GM21786 (cell line): ENCODE results near the gene ROBO2.

ENCODE experiments used
- ATAC-seq: cut with Tn5 transposase; IDR thresholded peaks from one replicate; pipeline ENCODE4 v1.9.1; 2021; ENCODE audit not compliant: unreplicated experiment

Gene ROBO2, protein sequence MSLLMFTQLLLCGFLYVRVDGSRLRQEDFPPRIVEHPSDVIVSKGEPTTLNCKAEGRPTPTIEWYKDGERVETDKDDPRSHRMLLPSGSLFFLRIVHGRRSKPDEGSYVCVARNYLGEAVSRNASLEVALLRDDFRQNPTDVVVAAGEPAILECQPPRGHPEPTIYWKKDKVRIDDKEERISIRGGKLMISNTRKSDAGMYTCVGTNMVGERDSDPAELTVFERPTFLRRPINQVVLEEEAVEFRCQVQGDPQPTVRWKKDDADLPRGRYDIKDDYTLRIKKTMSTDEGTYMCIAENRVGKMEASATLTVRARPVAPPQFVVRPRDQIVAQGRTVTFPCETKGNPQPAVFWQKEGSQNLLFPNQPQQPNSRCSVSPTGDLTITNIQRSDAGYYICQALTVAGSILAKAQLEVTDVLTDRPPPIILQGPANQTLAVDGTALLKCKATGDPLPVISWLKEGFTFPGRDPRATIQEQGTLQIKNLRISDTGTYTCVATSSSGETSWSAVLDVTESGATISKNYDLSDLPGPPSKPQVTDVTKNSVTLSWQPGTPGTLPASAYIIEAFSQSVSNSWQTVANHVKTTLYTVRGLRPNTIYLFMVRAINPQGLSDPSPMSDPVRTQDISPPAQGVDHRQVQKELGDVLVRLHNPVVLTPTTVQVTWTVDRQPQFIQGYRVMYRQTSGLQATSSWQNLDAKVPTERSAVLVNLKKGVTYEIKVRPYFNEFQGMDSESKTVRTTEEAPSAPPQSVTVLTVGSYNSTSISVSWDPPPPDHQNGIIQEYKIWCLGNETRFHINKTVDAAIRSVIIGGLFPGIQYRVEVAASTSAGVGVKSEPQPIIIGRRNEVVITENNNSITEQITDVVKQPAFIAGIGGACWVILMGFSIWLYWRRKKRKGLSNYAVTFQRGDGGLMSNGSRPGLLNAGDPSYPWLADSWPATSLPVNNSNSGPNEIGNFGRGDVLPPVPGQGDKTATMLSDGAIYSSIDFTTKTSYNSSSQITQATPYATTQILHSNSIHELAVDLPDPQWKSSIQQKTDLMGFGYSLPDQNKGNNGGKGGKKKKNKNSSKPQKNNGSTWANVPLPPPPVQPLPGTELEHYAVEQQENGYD (N-terminal part only)

DNA sequence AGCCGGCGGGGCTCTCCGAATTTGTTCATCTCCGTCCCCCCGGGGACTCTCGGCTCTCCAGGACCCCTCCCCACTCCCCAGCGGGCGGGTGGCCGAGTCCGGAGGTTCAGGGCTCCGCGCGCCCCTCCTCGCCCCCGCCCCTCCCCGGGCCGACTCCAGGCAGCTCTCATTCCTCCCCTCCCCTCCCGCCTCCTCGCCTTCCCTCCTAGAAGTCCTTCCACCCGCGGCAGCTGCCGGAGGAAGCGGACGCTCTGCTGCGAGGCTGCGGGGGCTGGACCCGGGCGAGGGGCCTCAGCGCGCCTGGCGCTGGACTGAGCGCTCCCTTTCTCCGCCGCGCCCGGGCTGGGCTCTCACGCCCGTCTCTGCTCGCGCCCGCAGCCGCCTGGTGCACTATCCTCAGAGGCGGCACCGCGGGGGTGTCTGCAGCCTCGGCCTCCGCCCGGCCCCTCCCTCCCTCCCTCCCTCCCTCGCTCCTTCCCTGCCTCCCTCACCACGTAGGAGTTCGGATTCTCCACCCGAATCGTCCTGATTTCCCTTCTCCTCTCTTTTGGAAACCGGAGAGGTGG, at the start of gene ROBO2:
Gene ROBO2, plus strand, starts transcription at position 494 of the 566 bp plus-strand sequence. CDS start 687 bp downstream, outside the sequence.
- ATAC-seq: no peak

DNA sequence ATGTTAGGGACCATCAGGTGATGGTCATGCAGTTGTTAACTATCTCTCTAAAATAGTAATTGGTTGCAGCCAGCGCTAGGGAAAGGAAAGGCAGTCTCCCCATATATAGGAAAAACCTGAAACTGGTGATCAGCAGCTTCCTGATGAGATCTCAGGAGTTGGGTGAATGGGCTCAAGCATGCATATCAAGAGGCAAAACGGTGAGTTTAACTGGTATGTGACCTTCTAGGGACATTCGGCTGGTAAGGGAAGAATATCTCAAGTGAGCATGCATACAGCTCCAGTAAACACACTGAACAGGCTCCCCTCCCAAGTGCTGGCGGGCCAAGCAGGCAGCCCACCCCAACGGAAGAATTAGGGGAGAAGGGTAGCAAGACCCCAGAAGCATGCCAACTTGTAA, 49.3 kb upstream of the ROBO2 start:
- no peak for ATAC-seq

DNA sequence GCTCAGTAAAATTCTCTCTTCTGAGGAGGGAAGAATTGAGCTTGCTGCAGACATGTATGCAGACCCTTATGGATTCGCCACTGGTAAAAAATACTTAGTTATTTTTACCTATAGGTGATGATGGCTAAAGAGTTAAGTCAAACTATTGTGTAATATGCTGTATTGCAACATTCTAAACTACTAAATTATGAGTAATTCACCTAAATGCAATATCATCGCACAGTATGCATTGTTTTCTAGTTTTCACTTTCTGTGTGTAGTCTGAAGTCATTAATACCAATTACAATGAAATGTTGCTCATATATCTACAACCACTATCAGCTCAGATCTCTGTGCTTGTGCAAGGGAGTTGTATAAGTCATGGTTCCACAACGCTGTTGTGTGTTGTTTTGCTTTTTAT, 48.7 kb upstream of the ROBO2 start:
- ATAC-seq: no peak

DNA sequence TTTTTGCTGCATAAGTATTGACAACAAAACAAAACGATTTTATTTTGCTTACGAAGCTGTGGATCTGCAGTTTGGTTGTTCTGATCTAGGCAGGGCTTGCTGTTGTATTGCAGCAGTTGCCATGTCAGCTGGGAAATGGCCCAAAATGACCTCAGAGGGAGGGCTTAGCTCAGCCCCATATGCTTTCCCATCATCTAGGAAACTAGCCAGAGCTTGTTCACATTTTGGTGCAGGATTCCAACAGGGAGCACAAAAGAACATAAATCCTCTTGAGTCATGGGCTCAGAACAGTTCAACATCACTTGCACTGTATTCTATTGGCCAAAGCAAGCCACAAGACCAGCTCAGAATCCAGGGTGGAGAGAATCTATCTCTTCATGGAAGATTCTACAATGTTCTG, 42.2 kb upstream of the ROBO2 start:
- ATAC-seq: no peak

DNA sequence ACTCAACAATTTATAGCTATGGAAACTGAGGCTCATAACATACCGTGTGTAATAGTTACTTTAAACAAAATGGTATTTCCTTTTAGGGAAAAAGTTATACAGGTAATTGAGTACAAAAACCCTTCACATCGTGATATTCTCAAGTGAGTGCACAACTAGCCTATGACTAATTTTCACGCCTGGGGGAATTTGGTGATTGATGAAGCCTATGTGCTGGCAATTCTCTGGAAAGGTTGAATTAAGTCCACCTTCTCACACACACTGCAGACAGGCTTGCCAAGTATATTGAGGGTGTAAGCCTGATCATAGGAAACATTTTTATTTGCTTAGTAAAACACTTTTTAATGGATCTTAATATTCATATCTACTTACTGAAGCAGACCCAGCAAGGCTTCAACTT, 41.3 kb upstream of the ROBO2 start:
- no peak for ATAC-seq

DNA sequence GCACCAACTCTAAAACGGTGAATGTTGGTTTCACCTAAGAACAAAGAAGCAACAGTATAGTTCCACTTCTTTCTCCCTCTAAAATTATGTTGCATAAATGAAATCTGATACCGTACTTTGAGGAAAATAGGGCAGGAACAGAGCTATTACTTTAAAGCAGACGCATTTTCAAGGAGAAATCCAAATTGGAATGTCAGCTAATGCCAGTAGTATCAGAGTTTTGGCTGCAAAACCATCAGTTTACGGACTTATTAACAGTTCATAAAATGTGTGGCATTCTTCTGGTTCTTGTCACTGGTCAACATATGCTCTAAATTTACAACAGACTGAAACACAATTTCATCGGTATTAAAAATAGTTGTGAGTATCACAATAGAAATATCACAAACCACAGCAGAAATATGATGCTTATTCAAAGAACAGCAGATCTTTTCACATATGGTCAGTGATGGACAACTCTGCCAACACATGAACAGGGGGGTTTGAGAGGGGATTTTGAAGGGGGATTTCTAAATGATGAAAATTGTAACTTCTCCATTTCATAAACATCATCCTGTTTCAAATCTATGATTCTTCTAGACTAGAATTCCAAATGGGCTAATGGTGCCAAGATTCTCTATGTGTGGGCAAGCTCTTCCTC, 38.7 kb upstream of the ROBO2 start:
- no peak for ATAC-seq

DNA sequence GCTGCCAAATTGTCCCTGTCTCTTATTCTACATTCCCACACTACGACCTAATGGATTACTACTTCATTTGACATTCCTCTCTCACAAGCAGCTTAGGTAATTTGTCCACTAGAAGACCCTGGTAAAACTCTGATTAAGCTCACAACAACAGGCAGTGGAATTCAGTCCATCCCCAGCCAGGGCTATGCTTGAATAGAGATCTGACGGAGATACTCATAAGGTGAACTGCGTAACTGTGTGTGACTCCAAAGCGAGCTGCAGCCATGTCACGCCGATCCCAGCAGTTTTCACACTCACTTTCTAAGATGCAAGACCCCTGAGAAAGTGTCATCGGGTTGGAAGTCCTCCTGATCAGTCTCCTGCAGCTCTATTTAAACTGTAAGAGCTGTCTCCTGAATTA, 25.7 kb upstream of the ROBO2 start:
- ATAC-seq: no peak

DNA sequence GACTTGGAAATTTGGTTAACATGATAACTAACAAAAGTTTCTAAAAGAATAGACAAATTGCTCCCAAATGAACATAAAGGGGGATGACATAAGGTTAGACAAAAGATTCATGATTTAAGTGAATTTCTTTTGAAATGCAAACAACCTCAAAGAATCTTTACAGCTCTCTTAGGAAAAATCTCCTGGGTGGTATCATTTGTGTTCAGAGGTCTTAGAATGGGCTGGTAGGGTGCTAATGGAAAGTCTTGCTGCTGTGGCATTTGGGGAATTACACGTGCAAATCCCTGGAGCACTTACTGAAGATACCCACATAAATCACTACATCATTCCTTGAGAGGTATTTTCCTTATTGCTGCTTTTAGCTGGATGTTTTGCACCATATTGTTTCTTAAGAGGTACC, 14.4 kb upstream of the ROBO2 start:
- no peak for ATAC-seq

DNA sequence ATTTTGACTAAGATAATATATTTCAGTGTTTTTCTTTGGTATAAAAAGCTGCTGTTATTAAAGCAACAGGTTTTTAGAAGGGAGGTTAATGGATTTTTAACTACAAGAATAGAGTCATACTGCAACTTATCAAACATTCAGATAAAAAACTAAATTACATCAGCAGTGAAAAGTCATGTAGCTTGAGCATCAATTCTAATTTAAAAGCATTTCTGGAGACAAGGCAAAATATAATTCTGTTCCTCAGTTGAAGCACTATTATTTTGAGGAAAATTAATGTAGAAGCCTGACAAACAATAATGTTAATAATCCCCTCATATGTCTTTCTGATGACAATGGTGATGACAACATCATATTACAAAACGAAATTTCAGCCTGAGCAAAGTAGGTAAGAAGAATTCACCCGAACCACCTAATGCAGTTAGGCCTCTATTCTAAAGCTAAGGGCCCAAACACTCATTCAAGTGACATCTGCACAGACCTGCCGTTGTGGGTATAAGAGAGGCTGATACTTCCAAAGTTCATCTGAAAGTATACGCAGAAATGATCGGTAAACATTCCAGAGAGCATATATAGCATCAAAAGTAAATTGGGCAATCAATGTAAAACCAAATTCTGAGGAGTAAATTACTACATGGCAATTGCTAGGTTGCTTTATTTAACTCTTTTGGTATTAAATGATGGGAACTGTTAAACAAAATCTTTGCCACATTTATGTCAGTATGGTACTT, 12.8 kb upstream of the ROBO2 start:
- ATAC-seq: no peak

DNA sequence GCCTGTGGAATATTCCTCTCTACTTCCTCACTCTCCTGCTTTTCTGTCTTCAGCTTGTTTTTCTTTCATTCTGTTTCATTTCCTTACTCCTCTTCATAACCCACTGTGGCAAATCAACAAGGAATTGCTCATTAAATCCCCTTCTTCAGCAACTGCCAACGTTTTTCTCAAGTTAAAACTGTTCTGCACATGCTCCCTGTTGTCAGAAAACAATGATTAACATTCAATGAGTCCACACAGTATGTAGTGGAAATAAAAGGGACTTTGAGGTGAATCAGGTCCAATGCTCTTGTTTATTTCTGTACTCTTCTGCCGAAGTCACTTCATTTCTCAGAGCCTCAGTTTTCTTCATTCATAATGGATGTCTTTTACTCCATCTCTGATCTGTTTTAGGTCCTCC, 11.9 kb upstream of the ROBO2 start:
- no peak for ATAC-seq

DNA sequence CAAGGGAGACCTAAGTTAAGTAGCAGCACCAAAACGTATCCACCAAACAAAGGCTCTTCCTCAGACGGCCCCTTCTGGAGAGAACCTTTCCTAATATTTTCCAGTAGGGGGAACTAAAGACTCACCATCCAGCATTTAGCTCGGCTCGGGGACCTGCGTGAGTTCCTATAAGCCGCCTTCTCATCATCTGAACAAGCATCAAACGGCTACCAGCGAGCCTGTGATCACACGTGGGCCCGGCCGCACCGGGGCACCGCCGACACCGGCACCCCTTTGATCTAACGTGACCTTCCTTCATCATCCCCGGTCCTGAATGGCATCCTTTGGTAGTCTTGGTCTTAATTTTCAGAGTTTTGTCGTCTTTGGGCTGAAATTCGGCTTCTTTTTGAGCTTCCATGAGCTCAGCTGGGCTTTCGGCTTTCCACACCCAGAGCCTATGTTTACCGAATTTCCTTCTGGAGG, 1.4 kb upstream of the ROBO2 start:
- peak; percentile 70 for ATAC-seq

DNA sequence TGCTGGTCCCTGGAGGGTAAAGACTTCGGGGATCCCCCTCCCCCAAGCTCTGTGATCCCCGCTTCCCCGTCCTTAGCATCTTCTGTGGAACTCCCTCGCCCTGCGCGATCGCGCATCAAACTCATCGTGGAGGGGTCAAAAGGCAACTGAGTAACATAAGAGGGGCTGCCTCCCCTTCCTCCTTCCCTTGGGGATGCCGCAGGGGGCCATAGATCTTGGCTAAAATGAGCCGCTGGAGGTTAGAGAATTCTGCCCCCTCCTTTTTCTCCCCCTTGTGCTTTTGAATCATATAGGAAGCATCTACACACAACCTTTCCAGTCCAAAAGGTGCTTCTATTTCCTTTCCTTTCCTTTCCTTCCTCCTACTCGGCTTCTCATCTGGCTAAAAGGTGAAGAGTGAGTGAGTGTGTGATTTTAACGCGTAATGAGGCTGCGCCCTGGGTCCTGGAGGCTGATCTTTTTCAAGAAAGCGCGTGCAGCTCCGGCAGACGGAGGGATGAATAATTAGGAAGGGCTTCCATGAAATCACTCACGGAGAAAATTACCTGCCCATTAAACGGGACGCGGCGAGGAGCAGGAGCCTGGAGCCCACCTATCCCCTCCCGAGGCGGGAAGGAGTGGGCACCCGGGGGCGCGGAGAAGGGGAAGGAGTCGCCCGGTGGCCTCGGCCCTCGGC, 831 bp upstream of the ROBO2 start:
- no peak for ATAC-seq

DNA sequence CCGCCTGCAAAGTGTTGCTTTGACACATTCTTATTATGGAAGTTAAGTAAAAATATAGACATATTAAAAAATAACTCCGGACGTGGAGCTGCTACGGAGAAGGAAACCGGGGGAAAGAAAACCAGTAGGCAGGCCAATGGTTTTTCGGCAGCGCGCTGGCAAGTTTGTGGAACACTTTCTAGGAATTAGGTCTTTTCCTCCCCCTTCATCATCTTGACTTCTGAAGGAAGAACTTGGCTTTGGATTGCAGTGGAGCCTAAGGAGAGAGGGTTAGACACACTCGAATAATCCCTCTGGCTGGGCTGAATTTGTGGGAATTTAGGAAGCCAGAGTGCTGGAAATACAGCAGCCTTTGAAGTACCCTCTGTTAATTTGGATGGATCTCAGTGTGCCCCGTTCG, 317 bp downstream of the ROBO2 start:
- no peak for ATAC-seq

DNA sequence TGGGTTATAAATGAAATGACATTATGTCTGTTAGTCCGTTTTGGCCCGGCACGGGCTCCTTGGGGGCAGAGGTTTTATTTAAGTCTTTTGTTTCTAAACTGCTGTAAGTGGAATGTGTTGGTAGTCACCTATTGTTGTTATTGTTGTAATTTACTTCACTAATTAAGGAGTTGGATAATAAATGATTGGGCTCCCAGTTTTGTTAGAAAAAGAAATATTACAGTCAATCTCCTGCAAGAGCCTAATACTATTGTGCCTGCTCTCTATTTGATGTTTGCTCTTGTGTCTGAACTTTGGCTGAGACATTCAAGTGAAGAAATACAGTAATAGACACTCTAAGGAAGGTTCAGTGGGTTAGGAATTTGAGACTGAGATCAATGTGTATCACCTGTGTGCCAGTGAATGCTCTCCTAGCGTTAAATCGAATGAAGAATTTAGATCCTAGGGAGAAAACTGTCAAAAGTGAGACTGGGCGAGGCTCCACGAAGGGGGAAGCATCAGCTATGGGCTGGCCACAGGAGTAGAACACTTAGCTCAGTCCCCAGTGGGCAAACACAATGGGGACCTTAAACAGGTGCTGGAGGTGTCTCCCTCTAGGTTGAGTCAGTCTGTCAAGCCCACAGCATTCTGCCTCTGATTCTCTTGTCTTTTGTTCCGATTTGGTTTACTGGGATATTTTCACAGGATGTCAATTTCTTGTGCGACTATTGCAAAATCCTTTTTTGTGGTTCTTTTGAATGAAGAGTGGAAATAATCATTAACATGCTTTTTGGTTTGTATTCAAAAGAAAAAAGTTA, 1.2 kb downstream of the ROBO2 start:
- ATAC-seq: no peak

DNA sequence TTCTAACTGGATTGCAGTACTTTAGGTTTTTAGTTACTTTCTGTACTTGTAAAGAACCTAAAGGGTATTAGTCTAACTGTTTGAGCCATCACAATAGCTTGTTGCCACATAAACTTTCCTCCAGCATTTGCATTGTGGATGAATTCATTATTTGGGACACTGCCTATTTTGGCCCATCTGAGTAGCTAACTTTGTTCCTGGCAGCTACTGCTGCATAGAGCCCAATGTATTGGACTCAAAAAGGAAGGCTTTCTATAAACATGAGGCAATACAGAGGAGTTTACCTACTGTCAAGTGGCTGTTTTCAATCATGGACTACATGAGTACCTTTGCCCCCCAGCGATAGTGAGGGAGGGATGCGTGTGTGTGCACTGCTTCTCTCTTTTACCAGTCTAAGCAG, 1.9 kb downstream of the ROBO2 start:
- no peak for ATAC-seq

DNA sequence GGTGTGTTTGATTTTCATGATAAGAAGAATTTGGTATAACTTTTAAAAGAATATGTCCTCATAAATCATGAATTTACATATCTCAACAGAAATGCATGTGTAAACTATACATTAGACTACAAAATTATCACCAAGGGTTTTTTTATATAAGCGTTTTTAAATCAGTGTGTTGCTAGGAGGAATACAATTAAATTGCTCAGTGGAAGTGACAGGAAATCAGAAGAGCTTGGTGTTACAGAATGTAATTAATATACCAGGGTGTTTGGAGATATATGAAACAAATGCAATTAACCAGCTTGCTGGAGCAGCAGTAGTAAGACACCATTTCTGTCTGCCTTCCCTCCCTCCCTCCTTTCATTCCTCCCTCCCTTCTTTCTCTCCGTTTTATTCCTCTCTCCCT, 2.4 kb downstream of the ROBO2 start:
- ATAC-seq: no peak

DNA sequence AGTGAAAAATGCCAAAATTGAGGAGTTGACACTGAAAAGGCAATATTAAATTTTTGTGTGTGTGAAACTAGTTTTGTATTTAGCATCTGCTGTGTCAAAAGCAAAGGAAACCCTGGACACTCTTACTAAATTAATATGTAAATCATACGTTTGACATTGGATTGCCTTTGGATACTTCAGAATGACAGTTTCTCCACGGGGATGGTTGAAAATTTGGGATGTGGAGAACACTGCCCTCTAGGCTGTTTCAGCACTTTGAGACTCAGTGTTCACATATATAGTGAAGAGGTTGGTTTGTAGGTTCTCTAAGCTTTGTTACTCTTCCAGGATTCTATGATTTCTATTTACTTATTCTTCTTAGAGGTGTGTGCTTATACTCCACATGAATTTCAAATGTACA, 3.0 kb downstream of the ROBO2 start:
- ATAC-seq: no peak

DNA sequence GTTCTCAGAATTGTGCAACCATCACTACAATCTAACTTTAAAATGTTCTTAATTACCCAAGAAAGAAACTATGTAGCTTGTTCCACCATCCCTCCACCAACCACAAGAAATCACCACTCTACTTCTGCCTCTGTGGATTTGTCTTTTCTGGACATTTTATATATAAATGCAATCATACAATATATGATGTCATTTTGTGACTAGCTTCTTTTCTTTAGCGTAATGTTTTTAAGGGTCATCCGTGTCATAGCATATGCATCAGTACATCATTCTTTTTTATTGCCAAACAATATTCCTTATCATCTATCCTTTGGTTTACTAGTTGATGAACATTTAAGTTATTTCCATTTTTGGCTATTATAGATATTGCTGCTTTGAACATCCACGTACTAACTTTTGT, 5.8 kb downstream of the ROBO2 start:
- no peak for ATAC-seq

DNA sequence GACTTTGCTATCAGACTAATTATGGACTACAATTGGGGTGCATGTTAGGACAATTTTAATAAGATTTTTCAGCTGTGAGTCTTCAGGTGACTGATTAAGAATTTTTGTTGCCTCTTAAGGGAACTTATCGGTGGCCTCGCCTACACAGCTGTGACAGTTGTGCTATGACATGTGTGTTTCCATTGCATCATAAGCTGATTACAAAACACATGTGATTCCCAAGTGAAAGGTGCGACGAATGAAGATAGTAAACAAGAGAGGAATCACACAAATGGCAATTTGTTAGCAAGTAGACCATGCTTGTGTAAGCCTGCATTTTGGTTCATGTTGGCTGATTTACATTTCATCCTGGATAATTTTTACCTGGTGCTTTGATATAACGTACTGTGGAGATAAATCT, 8.3 kb downstream of the ROBO2 start:
- no peak for ATAC-seq
